Activated CD4-positive, alpha-beta memory T cell treated with anti-CD3 and anti-CD28 coated beads, Interleukin-2, amount 10 ng/mL, durations not matched to agents 7 days and 5 days (primary cell): Measurements from ENCODE around the gene MAP3K7CL. TPM values are rescaled to one million over a fixed set of nuclear protein-coding genes. Genes with fewer than 3 reads are reported as not detected.

Experiments
- CTCF ChIA-PET: fragments of 350-600 bp; sonication (Branson Sonifier 250); formaldehyde crosslinking; loops from one replicate; lab custom pipeline; 2021; ENCODE audit warnings: antibody characterized with exemption, inconsistent platforms; lab: Charles Lee
- POLR2A ChIA-PET: fragments of 350-600 bp; sonication (Branson Sonifier 250); formaldehyde crosslinking; loops from one replicate; lab custom pipeline; 2021; ENCODE audit warnings: antibody characterized with exemption; lab: Charles Lee
- DNase-seq: peaks from one replicate; pipeline ENCODE4 v3.0.0-alpha.2; 2020
- H3K27ac Mint-ChIP-seq: one replicate; pipeline ENCODE4 v1.8.0; 2021; ENCODE audit warnings: mild to moderate bottlenecking, mixed read lengths
- H3K27me3 Mint-ChIP-seq: one replicate; pipeline ENCODE4 v1.8.0; 2021; ENCODE audit warnings: mixed read lengths
- H3K36me3 Mint-ChIP-seq: one replicate; pipeline ENCODE4 v1.8.0; 2021; ENCODE audit warnings: low read depth, mixed read lengths
- H3K4me1 Mint-ChIP-seq: one replicate; pipeline ENCODE4 v1.8.0; 2021; ENCODE audit warnings: mixed read lengths
- H3K4me3 Mint-ChIP-seq: one replicate; pipeline ENCODE4 v1.8.0; 2021; ENCODE audit warnings: mild to moderate bottlenecking, mixed read lengths
- H3K9me3 Mint-ChIP-seq: one replicate; pipeline ENCODE4 v1.8.0; 2021; ENCODE audit warnings: mixed read lengths
- total RNA-seq, 2 experiments: library from RNA; stranded (reverse); gene quantifications; one replicate each; pipeline ENCODE4 v1.2.3, GENCODE V29; 2021

MAP3K7CL gene
- total RNA-seq, 2 experiments from 2014 or later: 6.7 to 7.7 TPM

- H3K9me3 Mint-ChIP-seq: no peaks in the 10 kb centered on the region
- DNase-seq: no peak
- H3K36me3 Mint-ChIP-seq: peaks cover 6% of the 10 kb centered on the region
- ChIA-PET POLR2A (interaction anchor here (1.1 kb wide), 1 partner anchor 121 kb away, joined by 3 read pairs; no protein-coding TSS in a partner anchor), CTCF (no interaction called here)
- no peak overlapping the region for H3K27ac Mint-ChIP-seq
- H3K4me3 Mint-ChIP-seq: no peak overlapping the region
- no peaks in the 10 kb centered on the region for H3K27me3 Mint-ChIP-seq
- peaks cover 20% of the 10 kb centered on the region for H3K4me1 Mint-ChIP-seq
Observed at GRCh38 chr21:29178926-29179325, 48.5 kb downstream of the MAP3K7CL start.

GRCh38 chr21:29179503-29179902 lies 49.1 kb downstream of the MAP3K7CL start:
- ChIA-PET CTCF (no interaction called here), POLR2A (interaction anchor here (1.1 kb wide), 1 partner anchor 120 kb away, joined by 3 read pairs; no protein-coding TSS in a partner anchor)
- H3K4me3 Mint-ChIP-seq: no peak overlapping the region
- no peak overlapping the region for H3K27ac Mint-ChIP-seq
- no peaks in the 10 kb centered on the region for H3K27me3 Mint-ChIP-seq
- H3K4me1 Mint-ChIP-seq: peaks cover 20% of the 10 kb centered on the region
- peaks cover 6% of the 10 kb centered on the region for H3K36me3 Mint-ChIP-seq
- no peaks in the 10 kb centered on the region for H3K9me3 Mint-ChIP-seq
- no peak for DNase-seq

GRCh38 chr21:29181799-29182470 lies 51.5 kb downstream of the MAP3K7CL start:
- Mint-ChIP-seq H3K27ac (peak overlapping the region; percentile 74), H3K36me3 (peaks cover 6% of the 10 kb centered on the region), H3K27me3 (no peaks in the 10 kb centered on the region), H3K9me3 (no peaks in the 10 kb centered on the region), H3K4me3 (peak overlapping the region; percentile 60), H3K4me1 (peaks cover 20% of the 10 kb centered on the region)
- ChIA-PET CTCF (interaction anchor here (1.0 kb wide), 1 partner anchor 14 kb away, joined by 4 read pairs; no protein-coding TSS in a partner anchor), POLR2A (interaction anchor here (1.2 kb wide), 1 partner anchor 15 kb away, joined by 6 read pairs; no protein-coding TSS in a partner anchor)
- no peak for DNase-seq

- ChIA-PET POLR2A (no interaction called here), CTCF (no interaction called here)
- Mint-ChIP-seq H3K9me3 (no peaks in the 10 kb centered on the region), H3K27ac (no peak overlapping the region), H3K4me1 (peaks cover 20% of the 10 kb centered on the region), H3K36me3 (peaks cover 6% of the 10 kb centered on the region), H3K27me3 (no peaks in the 10 kb centered on the region), H3K4me3 (no peak overlapping the region)
- no peak for DNase-seq
Observed at GRCh38 chr21:29182691-29183092, 52.2 kb downstream of the MAP3K7CL start.

GRCh38 chr21:29184037-29184436 lies 53.6 kb downstream of the MAP3K7CL start:
- DNase-seq: no peak
- no peaks in the 10 kb centered on the region for H3K9me3 Mint-ChIP-seq
- no peak overlapping the region for H3K27ac Mint-ChIP-seq
- H3K4me3 Mint-ChIP-seq: no peak overlapping the region
- peaks cover 6% of the 10 kb centered on the region for H3K36me3 Mint-ChIP-seq
- ChIA-PET CTCF (no interaction called here), POLR2A (no interaction called here)
- peaks cover 20% of the 10 kb centered on the region for H3K4me1 Mint-ChIP-seq
- no peaks in the 10 kb centered on the region for H3K27me3 Mint-ChIP-seq

- Mint-ChIP-seq H3K27me3 (no peaks in the 10 kb centered on the region), H3K27ac (no peak overlapping the region), H3K4me1 (peaks cover 17% of the 10 kb centered on the region), H3K9me3 (no peaks in the 10 kb centered on the region), H3K4me3 (no peak overlapping the region), H3K36me3 (peaks cover 6% of the 10 kb centered on the region)
- POLR2A ChIA-PET: no interaction called here
- CTCF ChIA-PET: no interaction called here
- DNase-seq: no peak
Observed at GRCh38 chr21:29185172-29185571, 54.7 kb downstream of the MAP3K7CL start.

GRCh38 chr21:29185633-29186032 lies 55.2 kb downstream of the MAP3K7CL start:
- Mint-ChIP-seq H3K27me3 (no peaks in the 10 kb centered on the region), H3K27ac (no peak overlapping the region), H3K9me3 (no peaks in the 10 kb centered on the region), H3K36me3 (peaks cover 4% of the 10 kb centered on the region), H3K4me1 (peaks cover 17% of the 10 kb centered on the region), H3K4me3 (no peak overlapping the region)
- POLR2A ChIA-PET: no interaction called here
- CTCF ChIA-PET: no interaction called here
- DNase-seq: no peak

GRCh38 chr21:29186246-29186645 lies 55.8 kb downstream of the MAP3K7CL start:
- Mint-ChIP-seq H3K36me3 (peaks cover 4% of the 10 kb centered on the region), H3K27me3 (no peaks in the 10 kb centered on the region), H3K9me3 (no peaks in the 10 kb centered on the region), H3K27ac (no peak overlapping the region), H3K4me3 (no peak overlapping the region), H3K4me1 (peaks cover 18% of the 10 kb centered on the region)
- ChIA-PET CTCF (no interaction called here), POLR2A (interaction anchor here (1.3 kb wide), 1 partner anchor 9 kb away, joined by 3 read pairs; no protein-coding TSS in a partner anchor)
- DNase-seq: no peak

GRCh38 chr21:29187944-29188343 lies 57.5 kb downstream of the MAP3K7CL start:
- no peaks in the 10 kb centered on the region for H3K27me3 Mint-ChIP-seq
- ChIA-PET POLR2A (no interaction called here), CTCF (interaction anchor here (1.0 kb wide), 1 partner anchor 9 kb away, joined by 3 read pairs; no protein-coding TSS in a partner anchor)

GRCh38 chr21:29189353-29189752 lies 58.9 kb downstream of the MAP3K7CL start:
- POLR2A ChIA-PET: no interaction called here
- H3K27ac Mint-ChIP-seq: no peak overlapping the region
- CTCF ChIA-PET: no interaction called here
- H3K36me3 Mint-ChIP-seq: no peaks in the 10 kb centered on the region
- peaks cover 2% of the 10 kb centered on the region for H3K4me1 Mint-ChIP-seq
- H3K4me3 Mint-ChIP-seq: no peak overlapping the region
- no peaks in the 10 kb centered on the region for H3K27me3 Mint-ChIP-seq
- no peak for DNase-seq
- no peaks in the 10 kb centered on the region for H3K9me3 Mint-ChIP-seq

More at GRCh38 chr21:29187944-29188343, 57.5 kb downstream of the MAP3K7CL start:
- no peak overlapping the region for H3K4me3 Mint-ChIP-seq
- peaks cover 4% of the 10 kb centered on the region for H3K36me3 Mint-ChIP-seq
- DNase-seq: no peak
- no peaks in the 10 kb centered on the region for H3K9me3 Mint-ChIP-seq
- no peak overlapping the region for H3K27ac Mint-ChIP-seq
- peaks cover 2% of the 10 kb centered on the region for H3K4me1 Mint-ChIP-seq

GRCh38 chr21:29190923-29191331 lies 60.5 kb downstream of the MAP3K7CL start:
- no peak overlapping the region for H3K4me3 Mint-ChIP-seq
- H3K27me3 Mint-ChIP-seq: no peaks in the 10 kb centered on the region
- DNase-seq: no peak
- POLR2A ChIA-PET: no interaction called here
- H3K27ac Mint-ChIP-seq: no peak overlapping the region
- peaks cover 15% of the 10 kb centered on the region for H3K4me1 Mint-ChIP-seq
- CTCF ChIA-PET: no interaction called here
- no peaks in the 10 kb centered on the region for H3K36me3 Mint-ChIP-seq
- no peaks in the 10 kb centered on the region for H3K9me3 Mint-ChIP-seq

GRCh38 chr21:29193072-29193471 lies 62.6 kb downstream of the MAP3K7CL start:
- peaks cover 32% of the 10 kb centered on the region for H3K4me1 Mint-ChIP-seq
- H3K27me3 Mint-ChIP-seq: no peaks in the 10 kb centered on the region
- H3K36me3 Mint-ChIP-seq: peaks cover 16% of the 10 kb centered on the region
- H3K27ac Mint-ChIP-seq: no peak overlapping the region
- H3K9me3 Mint-ChIP-seq: peaks cover 10% of the 10 kb centered on the region
- H3K4me3 Mint-ChIP-seq: no peak overlapping the region
- ChIA-PET POLR2A (no interaction called here), CTCF (no interaction called here)
- DNase-seq: no peak

- peaks cover 14% of the 10 kb centered on the region for H3K9me3 Mint-ChIP-seq
- H3K27ac Mint-ChIP-seq: no peak overlapping the region
- ChIA-PET POLR2A (no interaction called here), CTCF (no interaction called here)
- peaks cover 17% of the 10 kb centered on the region for H3K36me3 Mint-ChIP-seq
- H3K4me1 Mint-ChIP-seq: peaks cover 32% of the 10 kb centered on the region
- no peaks in the 10 kb centered on the region for H3K27me3 Mint-ChIP-seq
- no peak for DNase-seq
- H3K4me3 Mint-ChIP-seq: no peak overlapping the region
Observed at GRCh38 chr21:29193901-29194300, 63.5 kb downstream of the MAP3K7CL start.

GRCh38 chr21:29194342-29194741 lies 63.9 kb downstream of the MAP3K7CL start:
- ChIA-PET POLR2A (no interaction called here), CTCF (no interaction called here)
- no peak overlapping the region for H3K4me3 Mint-ChIP-seq
- H3K9me3 Mint-ChIP-seq: peaks cover 18% of the 10 kb centered on the region
- no peak overlapping the region for H3K27ac Mint-ChIP-seq
- no peak for DNase-seq
- peaks cover 32% of the 10 kb centered on the region for H3K4me1 Mint-ChIP-seq
- no peaks in the 10 kb centered on the region for H3K27me3 Mint-ChIP-seq
- peaks cover 22% of the 10 kb centered on the region for H3K36me3 Mint-ChIP-seq
